ENCODE results near the gene BEAN1.

DNA sequence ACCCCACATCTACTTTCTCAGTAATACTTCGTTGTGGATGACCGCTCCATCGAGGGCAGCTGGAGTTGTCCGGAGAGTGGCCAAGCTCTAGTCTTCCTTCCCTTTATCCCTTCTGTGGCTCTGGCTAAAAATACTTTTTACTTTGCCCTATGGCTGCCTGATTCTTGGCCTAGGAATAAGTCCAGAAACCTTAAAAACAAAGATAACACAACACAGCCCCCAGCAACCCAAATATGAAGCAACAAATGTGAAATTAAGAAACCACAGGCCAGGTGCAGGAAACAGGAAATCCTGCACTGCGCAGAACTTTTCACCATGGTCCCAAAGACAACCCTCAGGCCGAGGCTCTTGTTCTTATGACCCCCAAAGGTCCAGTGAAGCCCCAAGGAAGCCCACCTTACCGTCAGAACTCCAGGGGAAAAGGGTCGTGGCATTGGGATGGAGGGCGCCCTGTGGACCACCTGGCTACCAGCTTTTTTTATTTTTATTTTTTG lies 96.8 kb downstream of the BEAN1 start:
- TF ChIP-seq, protein P1, sequence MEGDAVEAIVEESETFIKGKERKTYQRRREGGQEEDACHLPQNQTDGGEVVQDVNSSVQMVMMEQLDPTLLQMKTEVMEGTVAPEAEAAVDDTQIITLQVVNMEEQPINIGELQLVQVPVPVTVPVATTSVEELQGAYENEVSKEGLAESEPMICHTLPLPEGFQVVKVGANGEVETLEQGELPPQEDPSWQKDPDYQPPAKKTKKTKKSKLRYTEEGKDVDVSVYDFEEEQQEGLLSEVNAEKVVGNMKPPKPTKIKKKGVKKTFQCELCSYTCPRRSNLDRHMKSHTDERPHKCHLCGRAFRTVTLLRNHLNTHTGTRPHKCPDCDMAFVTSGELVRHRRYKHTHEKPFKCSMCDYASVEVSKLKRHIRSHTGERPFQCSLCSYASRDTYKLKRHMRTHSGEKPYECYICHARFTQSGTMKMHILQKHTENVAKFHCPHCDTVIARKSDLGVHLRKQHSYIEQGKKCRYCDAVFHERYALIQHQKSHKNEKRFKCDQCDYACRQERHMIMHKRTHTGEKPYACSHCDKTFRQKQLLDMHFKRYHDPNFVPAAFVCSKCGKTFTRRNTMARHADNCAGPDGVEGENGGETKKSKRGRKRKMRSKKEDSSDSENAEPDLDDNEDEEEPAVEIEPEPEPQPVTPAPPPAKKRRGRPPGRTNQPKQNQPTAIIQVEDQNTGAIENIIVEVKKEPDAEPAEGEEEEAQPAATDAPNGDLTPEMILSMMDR (IDR thresholded peaks at IDR 0.05), result no peak
- TF ChIP-seq EP300 (IDR thresholded peaks at IDR 0.05), result no peak
